Jurkat, Clone E6-1 (cell line): ENCODE data around the gene UVSSA.

Experiments used
- DNase-seq: peaks from one replicate; pipeline ENCODE4 v3.0.0-alpha.2; 2011; ENCODE audit warnings: low read depth, low spot score
- H3K4me3 ChIP-seq: 2 replicates; pipeline ENCODE4 v1.5.1; 2011; ENCODE audit warnings: mild to moderate bottlenecking, low read length, control low read depth, moderate library complexity

The UVSSA gene

GRCh38 chr4:1342003-1342402 lies 5.0 kb upstream of the UVSSA start:
- no peak for DNase-seq

GRCh38 chr4:1344696-1345095 lies 2.3 kb upstream of the UVSSA start:
- DNase-seq, result no peak
- H3K4me3 ChIP-seq, result no peak overlapping the region

More at GRCh38 chr4:1342003-1342402, 5.0 kb upstream of the UVSSA start:
- no peak overlapping the region for H3K4me3 ChIP-seq

- DNase-seq, result peak; percentile 43
- H3K4me3 ChIP-seq, result peak overlapping the region; percentile 73
Observed at GRCh38 chr4:1345903-1346780, 866 bp upstream of the UVSSA start.

GRCh38 chr4:1347410-1347864 lies 429 bp downstream of the UVSSA start:
- DNase-seq, result no peak
- peak overlapping the region; percentile 79 for H3K4me3 ChIP-seq

GRCh38 chr4:1348014-1348513 lies 1.1 kb downstream of the UVSSA start:
- DNase-seq, result no peak
- H3K4me3 ChIP-seq, result peak overlapping the region; percentile 79

- no peak overlapping the region for H3K4me3 ChIP-seq
- no peak for DNase-seq
Observed at GRCh38 chr4:1348746-1349145, 1.7 kb downstream of the UVSSA start.

- no peak for DNase-seq
- H3K4me3 ChIP-seq, result no peak overlapping the region
Observed at GRCh38 chr4:1349359-1350168, 2.6 kb downstream of the UVSSA start.

- no peak for DNase-seq
- no peak overlapping the region for H3K4me3 ChIP-seq
Observed at GRCh38 chr4:1350169-1350520, 3.1 kb downstream of the UVSSA start.

GRCh38 chr4:1351854-1352566 lies 5.0 kb downstream of the UVSSA start:
- DNase-seq, result peak; percentile 66

GRCh38 chr4:1352567-1352900 lies 5.5 kb downstream of the UVSSA start:
- no peak for DNase-seq
- H3K4me3 ChIP-seq, result no peak overlapping the region

More at GRCh38 chr4:1351854-1352566, 5.0 kb downstream of the UVSSA start:
- H3K4me3 ChIP-seq, result no peak overlapping the region

GRCh38 chr4:1353186-1354055 lies 6.4 kb downstream of the UVSSA start:
- no peak for DNase-seq
- no peak overlapping the region for H3K4me3 ChIP-seq

GRCh38 chr4:1354136-1354982 lies 7.4 kb downstream of the UVSSA start:
- no peak for DNase-seq
- no peak overlapping the region for H3K4me3 ChIP-seq

- H3K4me3 ChIP-seq, result no peak overlapping the region
- DNase-seq, result no peak
Observed at GRCh38 chr4:1354983-1355275, 7.9 kb downstream of the UVSSA start.

GRCh38 chr4:1355378-1355777 lies 8.4 kb downstream of the UVSSA start:
- H3K4me3 ChIP-seq, result no peak overlapping the region
- no peak for DNase-seq

GRCh38 chr4:1356181-1356998 lies 9.4 kb downstream of the UVSSA start:
- no peak overlapping the region for H3K4me3 ChIP-seq
- DNase-seq, result peak; percentile 36

GRCh38 chr4:1357356-1358248 lies 10.6 kb downstream of the UVSSA start:
- DNase-seq, result no peak
- H3K4me3 ChIP-seq, result no peak overlapping the region
